HCT116 (cell line): ENCODE measurements around the gene TFCP2L1. TPM values are rescaled to one million over a fixed set of nuclear protein-coding genes. Genes with fewer than 3 reads are reported as not detected.

Experiments used
- ATAC-seq: fragments of 200-7000 bp; cut with Tn5 transposase; 2 replicates; pipeline ENCODE4 v1.9.1; 2020; ENCODE audit warnings: mild to moderate bottlenecking, moderate library complexity
- BruUV-seq: library from RNA; stranded (reverse); fragments of 400-500 nt; replicated peaks from 2 replicates; lab custom pipeline; 2021; lab: Mats Ljungman, UMichigan
- CTCF ChIA-PET: fragments of 300-600 bp; sonication (Branson Sonifier 250); formaldehyde crosslinking; loops from one replicate; lab custom pipeline; 2021; ENCODE audit warnings: antibody characterized with exemption; lab: Charles Lee
- POLR2A ChIA-PET: fragments of 300-600, 350-600 bp; sonication (Branson Sonifier 250); formaldehyde crosslinking; loops from one replicate; lab custom pipeline; 2021; ENCODE audit warnings: antibody characterized with exemption; lab: Charles Lee
- RAD21 ChIA-PET, 2 experiments: fragments of 300-600 bp; sonication (Branson Sonifier 250); formaldehyde crosslinking; loops; one replicate each; lab custom pipeline; 2023; ENCODE audit warnings: low total read pairs in 2 of 2; ENCODE audit not compliant: uncharacterized antibody in 2 of 2, unreplicated experiment in 2 of 2, low non-redundant PET in 1 of 2; lab: Charles Lee
- DNase-seq: peaks from one replicate; pipeline ENCODE4 v3.0.0-alpha.2; 2010; ENCODE audit warnings: low read depth, low spot score
- H2AFZ ChIP-seq: fragments of 200-600 bp; shearing (Covaris generic), sonication (generic); 2 replicates; pipeline ENCODE4 v1.6.1; 2017; ENCODE audit warnings: low read depth, mixed run types, mixed read lengths, antibody characterized with exemption, low read length; ENCODE audit not compliant: poor library complexity, severe bottlenecking
- H3K27ac ChIP-seq: 2 replicates; pipeline ENCODE4 v1.5.1; 2012; ENCODE audit warnings: low read depth, low read length
- H3K27me3 ChIP-seq: fragments of 200-600 bp; sonication (generic); 2 replicates; pipeline ENCODE4 v1.6.1; 2016; ENCODE audit warnings: mixed run types, low read length, mixed read lengths; ENCODE audit not compliant: insufficient read depth
- H3K36me3 ChIP-seq, 2 experiments: fragments of 200-500 bp in 1 of 2; fragments of 200-600 bp in 1 of 2; sonication (Bioruptor generic) in 1 of 2; sonication (generic) in 1 of 2; 2 replicates each; pipeline versions ENCODE4 v1.5.1 to v1.6.1; 2014 to 2016; ENCODE audit warnings: low read length in 2 of 2, inconsistent platforms in 1 of 2, mixed read lengths in 1 of 2, mixed run types in 1 of 2; ENCODE audit not compliant: insufficient read depth in 2 of 2, control insufficient read depth in 1 of 2
- H3K4me1 ChIP-seq, 2 experiments: fragments of 200-600 bp in 1 of 2; sonication (generic) in 1 of 2; 2 replicates each; pipeline versions ENCODE4 v1.5.1 to v1.6.1; 2012 to 2017; ENCODE audit warnings: low read length in 2 of 2, inconsistent platforms in 1 of 2, mild to moderate bottlenecking in 1 of 2, mixed read lengths in 1 of 2, mixed run types in 1 of 2, moderate library complexity in 1 of 2; ENCODE audit not compliant: insufficient read depth in 2 of 2, control insufficient read depth in 1 of 2
- H3K4me2 ChIP-seq: fragments of 200-600 bp; sonication (generic); 2 replicates; pipeline ENCODE4 v1.6.1; 2017; ENCODE audit warnings: mixed run types, low read length, mixed read lengths
- H3K4me3 ChIP-seq, 2 experiments: fragments of 200-600 bp in 1 of 2; sonication (generic) in 1 of 2; replicated peaks in 1 of 2; 2 replicates each; pipeline ENCODE4 v1.5.1; 2011 to 2016; ENCODE audit warnings: low read length in 2 of 2, control low read depth in 1 of 2, low read depth in 1 of 2, mild to moderate bottlenecking in 1 of 2, mixed read lengths in 1 of 2, mixed run types in 1 of 2
- H3K79me2 ChIP-seq: fragments of 200-600 bp; sonication (generic); 2 replicates; pipeline ENCODE4 v1.6.1; 2017; ENCODE audit warnings: mild to moderate bottlenecking, mixed run types, low read length, moderate library complexity, mixed read lengths; ENCODE audit not compliant: insufficient read depth
- H3K9ac ChIP-seq: fragments of 200-600 bp; sonication (generic); 2 replicates; pipeline ENCODE4 v1.6.1; 2016; ENCODE audit warnings: low read length, mixed read lengths
- H3K9me2 ChIP-seq: fragments of 200-600 bp; sonication (generic), shearing (Covaris generic); 2 replicates; pipeline ENCODE4 v1.6.1; 2017; ENCODE audit warnings: mixed run types, mild to moderate bottlenecking, moderate library complexity; ENCODE audit not compliant: insufficient read depth
- H3K9me3 ChIP-seq, 2 experiments: fragments of 200-500 bp in 1 of 2; fragments of 200-600 bp in 1 of 2; sonication (Bioruptor generic) in 1 of 2; sonication (generic) in 1 of 2; 2 replicates each; pipeline ENCODE4 v1.6.1; 2014 to 2017; ENCODE audit warnings: low read length in 2 of 2, mixed read lengths in 2 of 2, inconsistent platforms in 1 of 2, low read depth in 1 of 2, mild to moderate bottlenecking in 1 of 2, mixed run types in 1 of 2, moderate library complexity in 1 of 2; ENCODE audit not compliant: control insufficient read depth in 1 of 2, insufficient read depth in 1 of 2
- H4K20me1 ChIP-seq: fragments of 200-600 bp; sonication (generic), shearing (Covaris generic); 2 replicates; pipeline ENCODE4 v1.6.1; 2017; ENCODE audit warnings: mixed run types, mild to moderate bottlenecking, moderate library complexity; ENCODE audit not compliant: insufficient read depth
- CBX3 ChIP-seq: IDR thresholded peaks from 2 replicates; pipeline ENCODE4 v1.6.1; 2012; ENCODE audit warnings: low read depth
- CEBPB ChIP-seq: IDR thresholded peaks from 2 replicates; pipeline ENCODE4 v1.6.1; 2012; ENCODE audit warnings: low read depth
- CTCF ChIP-seq, 3 experiments: fragments of 200-600 bp in 1 of 3; sonication (generic) in 1 of 3; IDR thresholded peaks in 2 of 3; conservative IDR thresholded peaks in 1 of 3; 2 replicates each; pipeline ENCODE4 v1.5.1; 2012 to 2017; ENCODE audit warnings: low read depth in 2 of 3, low read length in 2 of 3, antibody characterized with exemption in 1 of 3, borderline replicate concordance in 1 of 3, control low read depth in 1 of 3, mild to moderate bottlenecking in 1 of 3, mixed read lengths in 1 of 3, mixed run types in 1 of 3, moderate library complexity in 1 of 3; ENCODE audit not compliant: insufficient read depth in 1 of 3
- ELF1 ChIP-seq: IDR thresholded peaks from 2 replicates; pipeline ENCODE4 v1.6.1; 2012; ENCODE audit warnings: low read depth, borderline replicate concordance
- EZH2 ChIP-seq: fragments of 200-600 bp; sonication (generic); IDR thresholded peaks from 2 replicates; pipeline ENCODE4 v1.6.1; 2017; ENCODE audit warnings: antibody characterized with exemption, mixed run types
- EZH2phosphoT487 ChIP-seq: fragments of 200-600 bp; IDR thresholded peaks from 2 replicates; pipeline ENCODE4 v1.6.1; 2018; ENCODE audit warnings: antibody characterized with exemption, borderline replicate concordance
- JUND ChIP-seq: IDR thresholded peaks from 2 replicates; pipeline ENCODE4 v1.6.1; 2012
- MAX ChIP-seq: IDR thresholded peaks from 2 replicates; pipeline ENCODE4 v1.6.1; 2012
- POLR2A ChIP-seq: IDR thresholded peaks from 2 replicates; pipeline ENCODE4 v1.7.0; 2011; ENCODE audit warnings: borderline replicate concordance; ENCODE audit not compliant: insufficient read depth, insufficient read length; ENCODE audit errors: extremely low read depth
- POLR2AphosphoS5 ChIP-seq: IDR thresholded peaks from 2 replicates; pipeline ENCODE4 v1.6.1; 2011; ENCODE audit warnings: mild to moderate bottlenecking, low read depth, low read length, moderate library complexity
- SIN3A ChIP-seq: IDR thresholded peaks from 2 replicates; pipeline ENCODE4 v1.6.1; 2012; ENCODE audit warnings: low read depth
- TCF7L2 ChIP-seq: IDR thresholded peaks from 2 replicates; pipeline ENCODE4 v1.7.0; 2011; ENCODE audit warnings: borderline replicate concordance, inconsistent platforms; ENCODE audit not compliant: insufficient read depth, insufficient read length; ENCODE audit errors: extremely low read depth
- YY1 ChIP-seq: IDR thresholded peaks from 2 replicates; pipeline ENCODE4 v1.6.1; 2011; ENCODE audit warnings: low read length, low read depth, moderate library complexity, mild to moderate bottlenecking; ENCODE audit not compliant: insufficient replicate concordance; ENCODE audit errors: extremely low read depth
- ZBTB33 ChIP-seq: IDR thresholded peaks from 2 replicates; pipeline ENCODE4 v1.6.1; 2011; ENCODE audit warnings: mild to moderate bottlenecking, low read length, moderate library complexity; ENCODE audit not compliant: insufficient replicate concordance; ENCODE audit errors: extremely low read depth
- ZFX ChIP-seq: fragments of 450-650 bp; IDR thresholded peaks from 2 replicates; pipeline ENCODE4 v1.6.1; 2017
- intact Hi-C: fragments of 100-400 bp; cut with micrococcal nuclease; formaldehyde crosslinking; loops from 2 replicates; pipeline ENCODE4 v1.10.0; 2022
- total RNA-seq: library from RNA; stranded (reverse); gene quantifications from one replicate; pipeline ENCODE4 v1.2.1, GENCODE V29; 2021; ENCODE audit not compliant: unreplicated experiment

Gene TFCP2L1
- total RNA-seq, 1 experiment from 2014 or later, result 8.4 TPM

GRCh38 chr2:121187351-121187981, 97.5 kb downstream of the TFCP2L1 start:
- H3K9me3 ChIP-seq, result no peaks in the 10 kb centered on the region
- DNase-seq, result no peak
- H2AFZ ChIP-seq, result no peak overlapping the region
- no peaks in the 10 kb centered on the region for H3K79me2 ChIP-seq
- TF ChIP-seq POLR2AphosphoS5, result no peak
- no peak for TF ChIP-seq SIN3A
- TF ChIP-seq POLR2A, result no peak
- no peak for TF ChIP-seq CEBPB
- no peak for TF ChIP-seq EZH2phosphoT487
- no peak for TF ChIP-seq CBX3
- no peak for TF ChIP-seq EZH2
- no peak for TF ChIP-seq JUND
- no peak for TF ChIP-seq YY1
- TF ChIP-seq ZBTB33, result no peak
- no peak for TF ChIP-seq MAX
- no peak for TF ChIP-seq ELF1
- no peak for TF ChIP-seq TCF7L2
- no peak for TF ChIP-seq ZFX
- no peak for TF ChIP-seq CTCF (IDR thresholded peaks at IDR 0.05 in 2 of 3, conservative IDR thresholded peaks at IDR 0.05 in 1 of 3; ENCODE audit: borderline replicate concordance in 1 of 3, insufficient read depth in 1 of 3, low read depth in 2 of 3, low read length in 2 of 3)
- no peaks in the 10 kb centered on the region for H4K20me1 ChIP-seq
- peaks cover 0 to 9% of the 10 kb centered on the region in 2 experiments; a peak in 1 of 4 replicates for H3K4me1 ChIP-seq
- no peak overlapping the region for H3K9ac ChIP-seq
- H3K4me2 ChIP-seq, result no peak overlapping the region
- ATAC-seq, result no peak
- H3K9me2 ChIP-seq, result no peaks in the 10 kb centered on the region
- CTCF ChIA-PET, result no interaction called here
- no peak overlapping the region for H3K4me3 ChIP-seq
- POLR2A ChIA-PET, result no interaction called here
- BruUV-seq, result no TSS peak
- H3K36me3 ChIP-seq, result no peaks in the 10 kb centered on the region
- H3K27me3 ChIP-seq, result no peaks in the 10 kb centered on the region
- no peak overlapping the region for H3K27ac ChIP-seq
- RAD21 ChIA-PET, result no interaction called here
- intact Hi-C loops, result no loop called here
